Ovary (tissue), 9 donors: ENCODE results near the gene SRL. TPM values are rescaled to one million over a fixed set of nuclear protein-coding genes. Genes with fewer than 3 reads are reported as not detected.

Experiments
- DNase-seq, 5 donors: peaks; one replicate each; pipeline ENCODE4 v3.0.0-alpha.2; 2019 to 2020
- H3K27ac ChIP-seq, 2 donors: fragments of 200-600 bp; one replicate each; pipeline versions ENCODE4 v1.5.1 to v1.8.0; 2019 to 2022
- H3K27me3 ChIP-seq: fragments of 200-600 bp; one replicate; pipeline ENCODE4 v1.8.0; 2022
- H3K36me3 ChIP-seq: fragments of 200-600 bp; sonication (generic); one replicate; pipeline ENCODE4 v1.5.1; 2019
- H3K4me1 ChIP-seq: one replicate; pipeline ENCODE4 v1.8.1; 2013; ENCODE audit warnings: mild to moderate bottlenecking, moderate library complexity; ENCODE audit not compliant: insufficient read depth
- H3K4me3 ChIP-seq: fragments of 200-600 bp; sonication (generic); one replicate; pipeline ENCODE4 v1.5.1; 2017
- H3K9me3 ChIP-seq, 2 donors: fragments of 200-600 bp in 1 of 2; sonication (generic) in 1 of 2; one replicate each; pipeline versions ENCODE4 v1.5.1 to v1.8.1; 2013 to 2019; ENCODE audit warnings: mild to moderate bottlenecking in 1 of 2, moderate library complexity in 1 of 2
- EP300 ChIP-seq: sonication (generic); formaldehyde crosslinking; IDR thresholded peaks from one replicate; pipeline ENCODE4 v1.6.1; 2017; ENCODE audit warnings: antibody characterized with exemption
- POLR2A ChIP-seq: fragments of 450-650 bp; IDR thresholded peaks from one replicate; pipeline ENCODE4 v1.6.1; 2017; ENCODE audit warnings: antibody characterized with exemption, mild to moderate bottlenecking, moderate library complexity
- WGBS, 3 donors: extraction: QIAGEN DNeasy Blood & Tissue Kit in 1 of 3; methylation state at CpG; one replicate each; pipeline versions ENCODE4 v1.1.5 to v1.1.7; 2013 to 2017; 5-methylcytosine and 5-hydroxymethylcytosine counted together
- intact Hi-C, 4 donors: fragments of 100-400 bp; cut with DNase I; formaldehyde crosslinking; loops; one replicate each; pipeline versions ENCODE4 v1.11.0 to v1.15.1; 2022 to 2023
- polyA plus RNA-seq, 2 donors: library from polyadenylated mRNA; stranded (reverse); fragments of 200-250 nt in 1 of 2; fragments of 350-450 nt in 1 of 2; fragmentation: Illumina TruSeq in 1 of 2; extraction: RNeasy Lipid Tissue Mini Kit (QIAGEN cat#74804) in 1 of 2; gene quantifications; one replicate each; pipeline ENCODE4 v1.2.3, GENCODE V29; 2013 to 2014
- total RNA-seq, 7 donors: library from RNA; depleted of rRNA in 2 of 7; stranded (reverse); fragments of >200 nt in 2 of 7; fragmentation: NEBNext Ultra II Directional in 3 of 7; extraction: Animal tissue kit (Norgen Biotek cat#: 25700) in 3 of 7; gene quantifications; one replicate each; pipeline versions ENCODE4 v1.1.0 to v1.2.4, GENCODE V29; 2016 to 2023
- TF ChIP-seq, protein P1 (sequence below), 3 donors: fragments of 450-650 bp in 2 of 3; fragments of 200-600 bp in 1 of 3; IDR thresholded peaks; one replicate each; pipeline versions ENCODE4 v1.5.1 to v1.8.0; 2016 to 2022; ENCODE audit warnings: antibody characterized with exemption in 3 of 3, mild to moderate bottlenecking in 1 of 3
- donor health status: DM: no; HTN: no; CAD: no; lungs with moderate emphysema.
- donor health status: DM: no; HTN: no; CAD: no.
- donor health status: Bipolar disorder and iron deficiency.
- donor health status: DM: yes; HTN: yes; CAD: no.
- donor health status: DM: no; HTN: no; CAD: no.
- donor health status: DM: yes; HTN: yes; CAD: no.

The SRL gene
- total and polyA plus RNA-seq, 9 donors, result under 0.01 to 7.5 (median 1.0) TPM

GRCh38 chr16:4240624-4241023, 1.3 kb downstream of the SRL start:
- WGBS, 3 donors, result 41 to 55% (median 54%) methylated on average over 12 of the region's 12 CpGs
- intact Hi-C loops, result loop anchor here in 1 of 4 donors (10.0 kb wide), 1 partner anchor 46 kb away; no protein-coding TSS in a partner anchor
- DNase-seq, result no peak
- TF ChIP-seq, protein P1, sequence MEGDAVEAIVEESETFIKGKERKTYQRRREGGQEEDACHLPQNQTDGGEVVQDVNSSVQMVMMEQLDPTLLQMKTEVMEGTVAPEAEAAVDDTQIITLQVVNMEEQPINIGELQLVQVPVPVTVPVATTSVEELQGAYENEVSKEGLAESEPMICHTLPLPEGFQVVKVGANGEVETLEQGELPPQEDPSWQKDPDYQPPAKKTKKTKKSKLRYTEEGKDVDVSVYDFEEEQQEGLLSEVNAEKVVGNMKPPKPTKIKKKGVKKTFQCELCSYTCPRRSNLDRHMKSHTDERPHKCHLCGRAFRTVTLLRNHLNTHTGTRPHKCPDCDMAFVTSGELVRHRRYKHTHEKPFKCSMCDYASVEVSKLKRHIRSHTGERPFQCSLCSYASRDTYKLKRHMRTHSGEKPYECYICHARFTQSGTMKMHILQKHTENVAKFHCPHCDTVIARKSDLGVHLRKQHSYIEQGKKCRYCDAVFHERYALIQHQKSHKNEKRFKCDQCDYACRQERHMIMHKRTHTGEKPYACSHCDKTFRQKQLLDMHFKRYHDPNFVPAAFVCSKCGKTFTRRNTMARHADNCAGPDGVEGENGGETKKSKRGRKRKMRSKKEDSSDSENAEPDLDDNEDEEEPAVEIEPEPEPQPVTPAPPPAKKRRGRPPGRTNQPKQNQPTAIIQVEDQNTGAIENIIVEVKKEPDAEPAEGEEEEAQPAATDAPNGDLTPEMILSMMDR (IDR thresholded peaks at IDR 0.05), result no peak
- TF ChIP-seq EP300, result no peak
- no peak for TF ChIP-seq POLR2A
- Histone ChIP-seq H3K27me3 (no peaks in the 10 kb centered on the region), H3K4me1 (no peaks in the 10 kb centered on the region), H3K27ac (no peak overlapping the region), H3K4me3 (no peak overlapping the region), H3K36me3 (no peaks in the 10 kb centered on the region), H3K9me3 (no peaks in the 10 kb centered on the region)

- TF ChIP-seq EP300 (no peak), POLR2A (no peak)
- TF ChIP-seq, protein P1 (IDR thresholded peaks at IDR 0.05), result no peak
- peak overlapping the region; percentile 4 for H3K4me3 ChIP-seq
- intact Hi-C loops, result loop anchor here in 2 of 4 donors (10.0 kb wide), 2 partner anchors 45 to 115 kb away; no protein-coding TSS in a partner anchor
Measured at GRCh38 chr16:4239682-4240175, 2.2 kb downstream of the SRL start.

GRCh38 chr16:4239020-4239419, 2.9 kb downstream of the SRL start:
- Histone ChIP-seq H3K36me3 (no peaks in the 10 kb centered on the region), H3K9me3 (no peaks in the 10 kb centered on the region), H3K4me1 (no peaks in the 10 kb centered on the region), H3K27me3 (no peaks in the 10 kb centered on the region), H3K4me3 (peak overlapping the region; percentile 4), H3K27ac (no peak overlapping the region)
- intact Hi-C loops, result loop anchor here in 1 of 4 donors (10.0 kb wide), 1 partner anchor 114 kb away; no protein-coding TSS in a partner anchor
- TF ChIP-seq POLR2A (no peak), EP300 (no peak)
- TF ChIP-seq, protein P1 (IDR thresholded peaks at IDR 0.05), result no peak
- 28 to 51% (median 37%) methylated on average over 5 of the region's 5 CpGs for WGBS, 3 donors
- DNase-seq, result no peak

More at GRCh38 chr16:4239682-4240175, 2.2 kb downstream of the SRL start:
- no peaks in the 10 kb centered on the region for H3K27me3 ChIP-seq
- no peaks in the 10 kb centered on the region for H3K9me3 ChIP-seq
- WGBS, 3 donors, result 49 to 58% (median 58%) methylated on average over 19 of the region's 19 CpGs
- no peaks in the 10 kb centered on the region for H3K4me1 ChIP-seq
- no peak overlapping the region for H3K27ac ChIP-seq
- DNase-seq, result no peak
- no peaks in the 10 kb centered on the region for H3K36me3 ChIP-seq

GRCh38 chr16:4233431-4233830, 8.4 kb downstream of the SRL start:
- TF ChIP-seq, protein P1 (IDR thresholded peaks at IDR 0.05), result no peak
- TF ChIP-seq POLR2A (no peak), EP300 (no peak)
- Histone ChIP-seq H3K4me1 (no peaks in the 10 kb centered on the region), H3K9me3 (no peaks in the 10 kb centered on the region), H3K27me3 (no peaks in the 10 kb centered on the region), H3K27ac (no peak overlapping the region), H3K36me3 (no peaks in the 10 kb centered on the region), H3K4me3 (no peak overlapping the region)
- intact Hi-C loops, result loop anchor here in 1 of 4 donors (10.0 kb wide), 1 partner anchor 109 kb away; no protein-coding TSS in a partner anchor
- WGBS, 3 donors, result 51 to 71% (median 56%) methylated on average over 4 of the region's 4 CpGs
- no peak for DNase-seq
